GM19035 (cell line): ENCODE results near the gene MYO16.
"Not testable (repeated sequence)": the region's sequence is repeated elsewhere in the genome, so short reads cannot be mapped to it uniquely, and the experiment has no call there.

Experiments used
- ATAC-seq: cut with Tn5 transposase; IDR thresholded peaks from one replicate; pipeline ENCODE4 v1.9.1; 2021; ENCODE audit not compliant: unreplicated experiment

Gene MYO16

DNA sequence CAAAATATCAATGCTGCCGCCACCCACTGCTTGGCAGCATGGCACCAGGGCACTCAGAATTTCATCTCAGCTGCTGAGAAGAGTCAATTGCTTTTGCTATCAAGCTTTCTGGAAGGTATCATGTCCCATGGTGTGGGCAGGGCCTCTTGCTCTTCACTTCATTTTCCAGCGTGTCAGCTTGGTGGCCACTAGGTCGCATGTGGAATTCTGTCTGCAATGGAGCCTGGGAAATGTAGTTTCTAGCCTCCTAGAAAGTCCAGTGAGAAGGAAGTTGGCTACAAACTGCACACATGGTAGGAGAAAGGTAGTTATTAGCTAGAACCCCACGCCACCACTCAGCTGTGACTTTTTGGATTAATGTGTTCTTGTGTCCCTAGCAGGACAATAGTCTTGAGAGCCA, 105.3 kb downstream of the MYO16 start:
- no peak for ATAC-seq

DNA sequence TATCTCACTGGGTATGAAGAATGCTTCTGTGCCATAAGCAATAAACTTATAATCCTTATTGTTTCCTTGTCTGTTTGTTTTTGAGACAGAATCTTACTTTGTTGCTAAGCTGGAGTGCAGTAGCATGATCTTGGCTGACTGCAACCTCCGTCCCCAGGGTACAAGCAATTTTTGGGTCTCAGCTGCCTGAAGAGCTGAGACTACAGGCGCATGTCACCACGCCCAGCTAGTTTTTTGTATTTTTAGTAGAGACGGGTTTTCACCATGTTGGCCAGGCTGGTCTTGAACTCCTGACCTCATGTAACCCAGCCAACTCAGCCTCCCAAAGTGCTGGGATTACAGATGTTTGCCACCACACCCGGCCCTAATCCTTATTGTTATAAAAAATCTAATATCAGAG, 112.5 kb downstream of the MYO16 start:
- ATAC-seq, result no peak

DNA sequence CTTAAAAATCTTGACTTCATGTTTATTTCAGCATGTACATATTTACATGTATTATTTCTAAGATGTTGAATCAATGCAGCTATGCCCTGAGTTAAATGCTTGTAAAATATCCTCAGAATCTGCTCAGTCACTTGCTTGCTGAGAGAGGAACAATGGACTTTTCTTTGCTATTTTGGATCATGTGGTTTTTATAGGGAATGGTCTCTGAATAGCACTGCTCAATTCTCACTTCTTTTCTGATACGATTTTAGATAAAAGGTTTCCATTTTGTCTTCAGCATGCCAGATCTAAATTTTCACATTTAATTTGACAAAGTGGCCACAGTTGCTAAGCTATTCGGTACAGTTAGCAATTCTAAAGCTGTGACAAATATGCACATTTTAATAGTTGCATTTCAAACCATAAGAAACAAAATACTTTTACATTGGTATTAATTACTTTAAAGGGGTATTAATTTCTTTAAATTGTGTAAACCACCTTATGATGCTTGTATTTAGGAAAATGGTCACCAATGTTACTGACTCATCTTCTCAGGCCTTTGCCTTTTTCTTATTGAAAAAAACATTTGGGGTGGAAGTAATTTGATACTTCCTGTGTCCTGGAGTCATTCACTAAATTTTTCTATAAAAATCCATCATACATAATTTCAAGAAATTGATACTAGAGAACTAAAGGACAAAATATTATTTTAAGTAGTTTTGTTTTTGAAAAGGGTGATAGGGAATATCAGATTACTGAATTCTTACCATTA, 113.5 kb downstream of the MYO16 start:
- ATAC-seq, result no peak

DNA sequence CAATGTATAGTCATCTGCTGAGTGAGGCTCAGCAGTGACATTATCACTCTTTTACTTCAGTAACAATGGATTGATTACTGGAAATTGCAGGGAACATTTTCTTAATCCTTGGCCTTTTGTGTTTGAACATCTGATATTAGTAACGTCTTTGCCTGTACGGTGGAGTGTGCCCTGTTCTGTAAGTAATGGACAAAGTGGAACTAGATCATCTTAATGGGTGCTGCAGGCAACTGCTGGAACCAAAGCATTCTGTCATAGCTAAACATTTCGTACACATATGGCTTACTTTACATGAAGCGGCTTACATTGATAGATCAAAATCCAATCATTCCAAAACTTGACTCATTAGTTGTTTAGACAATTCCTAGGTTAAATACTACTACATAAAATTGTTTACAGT, 114.1 kb downstream of the MYO16 start:
- no peak for ATAC-seq

DNA sequence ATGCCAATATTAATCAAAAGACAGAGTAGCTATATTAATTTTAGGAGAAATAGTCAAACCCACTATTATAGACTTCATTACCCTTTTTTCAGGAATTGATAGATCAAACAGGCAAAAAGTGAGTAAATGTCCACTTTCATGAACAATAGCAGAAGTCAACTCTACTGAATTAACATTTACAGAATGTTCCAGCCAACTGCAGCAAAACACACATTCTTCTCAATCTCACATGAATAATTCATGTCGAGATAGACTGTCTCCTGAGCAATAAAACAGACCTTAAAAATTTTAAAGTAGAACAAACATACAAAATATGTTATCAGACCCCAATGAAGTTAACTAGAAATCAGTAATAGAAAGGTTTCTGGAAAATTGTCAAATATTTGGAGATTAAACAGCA, 118.4 kb downstream of the MYO16 start:
- no peak for ATAC-seq

DNA sequence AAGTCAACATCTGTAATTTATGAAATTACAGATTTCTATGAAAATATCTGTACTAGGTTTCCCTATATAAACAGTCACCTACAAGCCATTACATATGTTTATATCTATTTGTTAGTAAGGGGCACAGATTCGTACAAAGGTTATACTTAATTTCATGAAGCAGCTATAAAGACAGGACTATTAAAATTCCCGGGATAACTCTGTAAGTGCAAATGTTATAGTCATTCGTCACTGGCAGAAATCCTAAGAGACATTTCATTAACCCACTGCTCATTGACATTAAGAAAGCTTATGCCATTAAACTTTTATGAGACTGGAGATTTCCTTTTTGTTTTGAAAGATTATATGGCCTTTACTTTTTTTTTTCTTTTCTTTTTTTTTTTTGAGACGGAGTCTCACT, 122.9 kb downstream of the MYO16 start:
- no peak for ATAC-seq

DNA sequence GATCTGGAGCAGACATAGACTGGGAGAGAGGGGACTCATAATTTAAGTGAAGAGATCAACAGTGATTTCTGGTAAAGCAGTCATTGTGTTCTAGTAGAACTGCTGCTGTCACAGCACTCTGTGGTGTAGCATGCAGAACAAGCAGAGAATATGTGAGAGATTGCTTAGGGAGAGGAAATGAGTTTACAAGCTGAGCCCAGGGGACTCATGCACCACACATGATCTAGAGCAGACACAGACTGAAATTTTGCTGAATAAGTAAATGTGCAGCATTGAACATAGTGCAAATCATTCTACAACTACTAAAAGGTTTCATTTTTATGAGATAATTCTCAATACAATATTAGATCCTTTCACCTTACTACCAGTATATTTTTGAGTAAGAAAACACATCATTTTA, 125.7 kb downstream of the MYO16 start:
- no peak for ATAC-seq

DNA sequence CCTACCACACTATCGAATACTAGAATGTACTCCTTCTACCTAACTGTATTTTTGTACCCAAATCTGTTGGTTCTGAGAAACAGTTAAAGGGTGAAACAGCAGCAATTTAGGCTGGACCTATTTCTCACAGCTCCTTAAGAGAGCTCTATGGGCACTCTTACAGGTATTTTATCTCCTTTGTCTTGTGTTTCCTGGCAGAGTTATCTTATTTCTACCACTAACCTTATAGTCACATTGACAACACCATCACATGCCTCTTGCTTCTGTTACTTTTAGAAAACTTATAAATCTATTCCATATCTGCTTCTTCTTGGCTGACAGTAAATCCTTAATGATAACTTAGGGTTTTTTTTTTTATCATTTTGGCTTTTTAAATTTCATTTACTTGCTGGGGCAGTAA, 130.7 kb downstream of the MYO16 start:
- no peak for ATAC-seq

DNA sequence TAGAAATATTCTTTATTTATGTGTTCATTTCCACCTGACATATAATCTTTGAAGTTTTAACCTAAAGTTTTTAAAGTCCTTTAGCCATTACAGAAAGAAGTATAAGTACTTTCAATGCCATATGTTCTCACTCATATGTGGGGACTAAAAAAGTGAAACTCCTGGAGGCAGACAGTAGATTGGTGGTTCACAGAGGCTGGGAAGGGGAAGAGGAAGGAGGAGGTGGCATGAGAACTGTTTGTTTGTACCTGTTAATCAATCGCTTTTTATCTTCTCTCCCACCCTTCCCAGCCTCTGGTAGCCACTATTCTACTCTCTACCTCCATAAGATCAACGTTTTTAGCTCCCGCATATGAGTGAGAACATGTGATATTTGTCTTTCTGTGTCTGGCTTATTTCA, 131.1 kb downstream of the MYO16 start:
- no peak for ATAC-seq

DNA sequence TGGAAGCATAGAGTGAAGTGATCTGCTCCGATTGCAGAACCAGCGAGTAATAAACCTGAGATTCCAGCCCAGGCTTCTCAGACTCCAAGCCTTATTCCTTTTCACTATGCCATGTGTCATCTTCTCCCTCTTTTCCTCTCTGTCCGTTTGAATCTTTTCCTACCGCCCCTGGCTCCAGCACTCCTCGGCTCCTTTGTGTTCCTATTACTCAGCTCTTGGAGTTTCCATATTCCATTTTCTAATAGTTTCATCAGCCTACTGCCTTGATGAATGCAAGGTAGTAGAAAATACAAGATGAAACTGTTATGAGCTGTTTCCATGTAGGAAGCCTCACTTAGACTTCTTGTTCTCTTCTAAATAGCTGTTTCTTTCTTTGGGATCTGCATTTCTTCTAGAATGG, 138.6 kb downstream of the MYO16 start:
- ATAC-seq, result no peak

DNA sequence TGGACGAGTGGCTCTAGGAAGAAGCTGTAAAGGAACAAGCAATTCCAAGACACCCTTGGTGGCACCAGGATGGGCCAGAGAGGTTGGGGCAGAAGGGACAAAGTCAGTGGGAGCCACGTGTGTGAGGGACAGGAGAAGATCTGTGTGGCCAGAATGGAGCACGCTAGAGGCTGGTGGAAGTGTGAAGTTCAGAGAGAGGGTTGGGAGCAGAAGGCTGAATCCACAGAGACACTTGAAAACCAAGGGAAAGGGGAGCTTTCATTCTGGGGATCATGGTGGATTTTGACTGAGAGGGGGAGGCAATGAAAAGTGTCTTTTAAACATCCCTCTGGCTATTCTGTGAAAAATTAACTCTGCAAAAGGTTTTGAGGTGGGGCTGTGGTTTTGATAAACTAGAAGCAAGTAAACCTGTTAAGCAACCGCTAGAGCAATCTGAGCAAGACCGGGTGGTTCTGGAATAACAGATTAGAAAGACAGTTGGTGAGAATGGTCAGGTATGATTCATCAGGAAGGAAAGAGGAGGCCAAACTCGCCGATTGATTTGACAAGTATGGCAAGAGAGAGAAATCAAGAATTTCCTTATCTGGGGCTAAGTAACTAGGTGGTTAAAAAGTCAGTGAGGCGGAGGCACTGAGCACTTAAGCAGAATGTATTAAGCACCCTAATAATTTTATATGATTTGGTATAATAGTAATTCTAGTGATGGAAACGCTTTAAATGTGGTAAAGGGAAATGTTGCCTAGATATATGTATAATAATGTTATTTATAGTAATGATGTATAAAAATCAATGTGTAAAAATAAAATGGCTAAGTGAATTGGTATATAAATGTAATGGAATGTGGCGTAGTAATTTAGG, 140.0 kb downstream of the MYO16 start:
- ATAC-seq, result no peak

DNA sequence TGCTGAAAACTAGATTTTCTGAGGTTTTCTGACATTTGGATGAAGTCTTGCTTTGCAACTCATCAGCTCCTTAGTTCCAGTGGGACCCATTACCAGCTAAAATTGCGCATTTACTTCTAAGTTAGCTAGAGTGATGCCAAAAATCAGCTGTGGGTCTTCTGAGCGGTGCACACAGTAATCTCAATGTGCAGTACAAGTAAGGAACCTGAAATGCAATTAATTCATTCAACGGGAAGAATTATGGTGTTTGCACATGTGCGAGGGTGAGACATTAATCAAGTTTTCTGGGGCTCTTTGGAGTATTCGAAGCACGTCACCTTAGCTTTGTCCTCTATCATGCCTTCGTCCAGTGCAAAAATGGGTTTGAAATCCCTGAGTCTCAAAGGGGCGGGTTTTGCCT, 146.2 kb downstream of the MYO16 start:
- ATAC-seq, result no peak

DNA sequence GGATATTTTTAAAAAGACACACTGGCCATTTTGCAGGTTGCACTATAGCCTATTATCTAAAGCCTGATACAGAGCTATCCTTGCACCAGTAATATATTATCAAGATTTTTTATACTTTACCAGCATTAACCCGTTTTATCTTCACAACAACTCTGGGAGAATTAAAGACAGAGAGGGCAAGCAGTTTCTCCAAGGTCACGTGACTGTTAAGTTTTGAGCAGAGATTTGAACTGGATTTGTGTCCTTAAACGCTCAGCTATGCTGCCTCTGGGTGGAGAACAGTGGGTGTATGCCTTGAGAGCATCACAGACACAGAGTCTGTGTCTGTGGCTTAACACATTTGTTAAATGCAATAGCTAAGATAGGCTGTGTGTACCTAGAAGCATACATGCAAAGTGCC, 147.2 kb downstream of the MYO16 start:
- no peak for ATAC-seq

DNA sequence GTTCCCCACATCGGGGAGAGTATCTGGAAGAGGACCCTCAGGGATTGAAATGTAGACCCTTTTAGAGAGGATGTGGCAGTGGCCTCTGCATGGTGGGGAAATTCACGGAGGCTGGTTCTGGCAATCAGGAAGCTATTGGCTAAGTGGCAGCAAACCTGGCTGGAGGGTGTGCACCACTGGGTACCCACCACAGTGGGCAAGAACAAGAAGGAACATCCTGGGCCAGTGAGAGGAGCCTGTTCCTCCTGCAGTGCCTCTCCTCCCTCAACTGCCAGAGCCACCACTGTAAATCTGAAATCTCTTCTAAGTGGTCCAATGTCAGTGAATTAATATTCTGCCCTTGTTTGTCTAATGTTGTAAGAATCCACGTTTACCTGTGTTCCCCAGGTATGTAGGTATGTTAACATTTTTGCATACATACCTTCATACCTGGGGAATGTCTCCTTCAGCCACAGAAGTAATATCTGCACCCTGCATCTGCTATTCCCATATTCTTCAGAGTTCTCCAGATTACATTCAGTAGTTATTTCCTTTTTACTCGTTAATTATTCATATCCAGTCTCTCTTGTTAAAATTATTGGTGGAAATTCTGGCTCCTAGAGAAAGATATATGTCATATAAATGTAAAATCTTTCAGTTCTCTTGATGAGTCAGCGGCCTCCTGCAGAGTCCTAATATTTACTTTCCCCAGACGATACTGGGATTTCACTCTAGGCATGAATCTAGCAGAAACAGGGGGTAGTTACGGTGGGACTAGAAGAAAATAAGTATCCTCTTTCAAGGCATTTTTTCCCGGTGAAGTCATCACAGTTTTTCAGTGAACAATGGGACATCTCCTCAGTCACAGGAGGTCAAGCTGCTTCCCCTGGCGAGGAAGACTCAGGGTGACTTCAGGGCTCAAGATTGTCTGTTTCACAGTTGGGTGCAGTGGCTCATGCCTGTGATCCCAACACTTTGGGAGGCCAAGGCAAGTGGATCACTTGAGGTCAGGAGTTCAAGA, 148.3 kb downstream of the MYO16 start:
- no peak for ATAC-seq

DNA sequence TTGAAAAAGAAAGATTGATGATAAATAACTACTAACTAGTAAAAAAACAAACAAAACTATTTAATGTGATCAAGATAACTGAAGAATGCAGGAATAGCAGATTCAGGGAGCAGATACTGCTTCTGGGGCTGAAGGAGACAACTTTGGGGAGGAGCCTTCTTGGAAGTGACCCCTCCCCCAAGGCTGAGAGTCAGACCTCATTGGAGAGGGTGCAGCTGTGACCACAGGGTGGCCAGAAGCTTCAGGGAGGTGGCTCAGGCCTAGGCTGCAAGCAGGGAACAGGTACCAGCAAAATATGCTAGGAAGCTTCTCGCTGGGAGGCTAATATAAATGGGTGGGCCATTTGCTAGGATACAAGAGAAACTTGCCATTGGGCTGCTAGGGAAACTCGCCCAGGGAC, 149.9 kb downstream of the MYO16 start:
- ATAC-seq, result no peak

DNA sequence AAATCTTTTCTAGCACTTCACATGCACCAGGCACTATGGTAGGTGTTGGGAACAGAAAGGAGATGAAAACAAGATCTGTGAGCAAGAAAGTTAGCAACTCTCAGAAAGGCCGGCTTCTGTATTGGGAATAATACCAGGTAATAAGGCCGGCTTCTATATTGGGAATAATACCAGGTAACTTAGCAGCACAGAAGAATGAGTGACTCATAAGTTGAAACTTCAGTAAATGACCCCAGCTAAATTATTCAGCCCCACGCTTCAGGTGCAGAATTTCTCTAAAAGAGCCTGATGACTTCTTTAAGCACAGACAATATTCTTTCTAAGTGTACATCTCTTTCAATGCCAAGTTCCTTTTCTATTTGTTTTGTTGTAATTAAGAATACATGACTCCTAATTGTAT, 151.3 kb downstream of the MYO16 start:
- ATAC-seq, result no peak

DNA sequence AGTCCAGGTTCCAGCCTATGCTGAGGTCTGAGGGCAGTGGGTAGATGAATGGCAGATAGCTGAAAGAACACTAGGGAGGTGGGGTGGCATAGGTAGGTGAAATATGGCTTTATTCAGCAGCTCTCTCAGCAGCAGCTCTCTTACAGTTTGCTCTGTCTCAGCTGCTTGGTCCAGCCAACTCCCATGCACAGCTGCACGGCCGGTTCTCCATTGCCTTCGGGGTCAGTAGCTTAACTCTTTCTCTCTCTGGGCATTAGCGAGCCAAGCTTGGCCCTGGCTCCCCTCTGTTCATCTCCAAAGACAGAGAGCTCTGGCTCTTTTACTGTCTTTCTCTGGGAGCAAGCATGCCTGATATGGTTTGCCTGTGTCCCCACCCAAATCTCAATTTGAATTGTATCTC, 151.9 kb downstream of the MYO16 start:
- ATAC-seq, result no peak

DNA sequence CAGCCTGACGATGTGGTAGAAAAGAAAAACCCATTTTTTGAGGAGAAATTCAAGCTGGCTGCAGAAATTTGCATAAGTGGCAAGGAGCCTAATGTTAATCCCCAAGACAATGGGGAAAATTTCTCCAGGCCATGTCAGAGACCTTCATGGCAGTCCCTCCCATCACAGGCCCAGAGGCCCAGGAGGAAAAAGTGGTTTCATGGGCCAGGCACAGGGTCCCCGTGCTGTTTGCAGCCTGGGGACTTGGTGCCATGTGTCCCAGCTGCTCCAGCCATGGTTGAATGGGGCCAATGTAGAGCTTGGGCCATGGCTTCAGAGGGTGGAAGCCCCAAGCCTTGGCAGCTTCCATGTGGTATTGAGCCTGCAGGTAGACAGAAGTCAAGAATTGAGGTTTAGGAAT, 153.1 kb downstream of the MYO16 start:
- not testable (repeated sequence) for ATAC-seq

DNA sequence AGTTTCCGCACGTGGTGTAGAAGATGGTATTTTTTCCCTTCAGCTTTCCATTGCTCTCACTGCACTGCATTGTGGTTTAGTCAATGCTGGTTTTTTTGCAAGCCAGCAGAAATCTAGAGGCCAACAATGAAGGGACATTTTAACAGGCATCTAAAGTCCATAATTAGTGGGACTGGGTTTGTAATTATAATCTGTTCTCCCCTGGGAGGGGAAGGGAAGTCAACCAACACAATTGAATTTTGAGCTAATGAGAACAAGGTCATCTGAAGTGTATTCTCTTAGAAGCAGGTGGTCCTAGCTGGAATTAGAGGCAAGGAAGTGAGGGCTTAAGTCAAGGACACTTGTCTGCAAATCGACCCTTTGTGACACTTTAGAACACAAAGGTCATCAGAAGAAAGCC, 156.4 kb downstream of the MYO16 start:
- no peak for ATAC-seq

DNA sequence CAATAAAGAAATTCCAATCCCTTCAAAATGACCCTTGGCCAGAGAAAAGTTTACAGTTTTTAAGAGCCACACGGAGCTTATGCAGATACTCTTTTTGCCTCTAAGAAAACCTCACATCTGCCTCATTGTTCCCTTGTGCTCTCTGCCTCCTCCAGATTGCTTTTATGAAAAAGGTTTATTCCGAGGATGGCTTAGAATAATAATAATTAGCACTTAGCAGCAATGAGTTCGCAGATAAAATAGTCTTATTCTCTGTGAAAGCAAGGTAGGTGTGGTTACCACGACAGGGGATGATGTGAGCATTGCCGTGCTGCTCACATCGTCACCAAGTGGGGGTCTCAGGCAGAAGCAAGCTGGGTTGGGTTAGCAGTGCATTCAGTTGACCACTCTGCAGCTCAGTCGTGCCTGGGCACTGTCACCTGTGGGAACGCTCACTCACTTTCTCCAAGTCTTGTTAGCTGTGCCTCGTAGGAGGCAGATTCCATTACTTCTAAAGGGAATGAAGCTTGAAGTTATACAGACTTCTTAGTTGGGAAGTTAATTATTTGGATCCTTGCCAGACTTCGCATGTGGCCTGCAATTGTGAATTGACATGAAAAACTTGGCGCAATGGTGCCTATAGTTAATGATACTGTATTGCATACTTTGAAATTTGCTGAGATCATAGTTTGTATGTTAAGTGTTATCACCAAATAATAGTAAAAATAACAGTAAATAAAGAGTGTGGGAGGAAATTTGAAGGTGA, 157.2 kb downstream of the MYO16 start:
- ATAC-seq, result no peak
